GM12892 (cell line): ENCODE results near the gene TPST2.

Source experiments
- POLR2A ChIP-seq: IDR thresholded peaks from 2 replicates; pipeline ENCODE4 v1.6.1; 2011; ENCODE audit warnings: low read depth, low read length, control low read depth
- TAF1 ChIP-seq: IDR thresholded peaks from 2 replicates; pipeline ENCODE4 v1.6.1; 2011; ENCODE audit warnings: low read depth, mild to moderate bottlenecking, control low read depth, low read length, borderline replicate concordance

DNA sequence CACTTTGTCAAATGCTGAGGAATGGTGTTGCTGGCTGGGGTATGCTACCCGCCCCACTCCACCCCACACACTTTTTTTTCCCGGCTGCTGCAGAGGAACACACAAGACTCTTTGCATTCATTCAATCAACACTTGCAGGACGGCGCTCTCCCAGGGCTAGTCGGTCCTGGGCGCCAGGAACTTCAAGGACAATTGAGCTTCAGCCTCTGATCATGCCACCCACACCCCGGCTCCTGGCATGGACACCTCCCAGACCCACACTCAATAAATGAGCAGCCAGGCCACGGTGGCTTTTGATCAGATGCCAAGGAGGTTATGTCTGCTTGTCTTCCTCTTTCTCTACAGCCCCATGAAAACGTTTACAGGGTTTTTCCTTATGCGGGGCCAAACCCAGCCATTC is 19.8 kb downstream of the TPST2 start:
- TF ChIP-seq TAF1: no peak
- TF ChIP-seq POLR2A: no peak
